ENCODE results near the gene ABHD6.
"Not testable (repeated sequence)": the region's sequence is repeated elsewhere in the genome, so short reads cannot be mapped to it uniquely, and the experiment has no call there.

Gene ABHD6

GRCh38 chr3:58209933-58210332 lies 27.7 kb upstream of the ABHD6 start:
- DNase-seq (ENCODE audit: low read depth in 2 of 2): no peak

- no peak for DNase-seq (ENCODE audit: low read depth in 2 of 2)
Observed at GRCh38 chr3:58210761-58211460, 26.7 kb upstream of the ABHD6 start, which contains the start of gene DNASE1L3. DNASE1L3 (minus strand) TSS chr3:58210972; CDS start chr3:58210906, 66 bp downstream.

DNA sequence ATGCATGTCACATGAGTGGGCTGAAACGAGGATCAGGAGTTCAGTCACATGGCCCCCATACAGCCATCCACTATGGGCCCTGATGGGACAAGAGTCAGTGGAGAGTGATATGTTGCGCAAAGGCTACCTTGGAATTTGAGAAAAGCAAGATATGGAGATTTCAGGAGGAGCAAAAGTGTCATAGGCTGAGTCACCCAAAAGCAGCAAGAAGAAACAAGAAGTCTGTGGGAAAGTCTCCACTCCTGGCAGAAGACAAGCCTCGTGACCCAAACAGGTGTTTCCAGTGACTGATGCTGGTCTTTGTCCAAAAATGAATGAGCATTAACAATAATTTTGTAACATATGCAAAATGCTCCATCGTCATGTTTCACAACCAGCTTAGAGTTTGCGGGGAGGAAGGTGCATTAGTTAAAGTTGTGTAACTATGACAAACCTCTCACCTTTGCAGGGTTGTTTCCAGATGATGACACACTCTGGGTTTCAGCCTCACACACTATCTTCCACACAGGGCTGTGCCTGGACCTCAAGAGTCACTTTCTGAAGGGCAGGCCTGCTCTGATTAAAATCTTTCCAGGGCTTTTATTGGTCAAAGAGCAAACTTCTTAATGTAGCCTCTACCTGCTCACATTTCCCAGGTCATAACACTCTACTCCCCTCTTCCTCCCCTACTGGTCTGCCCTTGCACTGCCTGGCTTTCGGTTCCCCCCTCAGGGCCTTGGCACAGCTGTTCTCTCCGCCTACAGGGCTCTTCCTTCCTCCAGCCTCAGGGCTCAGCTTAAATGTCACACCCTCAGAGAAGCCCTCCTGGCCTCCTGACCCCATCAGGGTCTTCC lies 22.9 kb upstream of the ABHD6 start:
- DNase-seq (ENCODE audit: low read depth in 2 of 2): peak in 1 of 2 experiments; percentile 35

- no peak for DNase-seq (ENCODE audit: low read depth in 2 of 2)
Observed at GRCh38 chr3:58215317-58216025, 22.1 kb upstream of the ABHD6 start.

DNA sequence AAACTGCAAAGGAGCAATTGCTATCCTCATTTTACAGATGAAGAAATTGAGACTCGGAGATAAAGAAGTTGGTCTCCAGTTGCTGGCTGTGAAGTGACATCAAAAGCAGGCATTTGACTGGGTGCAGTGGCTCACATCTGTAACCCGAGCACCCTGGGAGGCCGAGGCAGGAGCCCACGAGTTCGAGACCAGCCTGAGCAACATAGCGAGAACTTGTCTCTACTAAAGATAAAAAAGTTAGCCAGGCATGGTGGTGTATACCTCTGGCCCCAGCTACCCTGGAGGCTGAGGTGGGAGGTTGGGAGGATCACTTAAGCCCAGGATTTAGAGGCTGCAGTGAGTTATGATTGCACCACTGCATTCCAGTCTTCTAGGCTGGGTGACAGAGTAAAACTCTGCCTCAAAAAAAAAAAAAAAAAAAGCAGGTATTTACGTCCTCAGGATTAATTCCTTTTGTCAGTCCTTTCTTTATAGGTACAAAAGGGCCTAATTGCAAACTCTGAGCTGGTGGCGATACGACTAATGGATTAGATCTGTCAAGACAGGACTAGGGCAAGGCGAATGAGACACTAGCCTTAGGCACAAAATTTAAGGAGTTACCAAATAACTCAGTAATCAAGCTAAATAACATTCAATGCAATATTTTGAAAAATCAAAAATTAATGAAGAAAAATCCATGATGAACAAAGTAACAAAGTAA lies 20.9 kb upstream of the ABHD6 start:
- no peak for DNase-seq (ENCODE audit: low read depth in 2 of 2)

DNA sequence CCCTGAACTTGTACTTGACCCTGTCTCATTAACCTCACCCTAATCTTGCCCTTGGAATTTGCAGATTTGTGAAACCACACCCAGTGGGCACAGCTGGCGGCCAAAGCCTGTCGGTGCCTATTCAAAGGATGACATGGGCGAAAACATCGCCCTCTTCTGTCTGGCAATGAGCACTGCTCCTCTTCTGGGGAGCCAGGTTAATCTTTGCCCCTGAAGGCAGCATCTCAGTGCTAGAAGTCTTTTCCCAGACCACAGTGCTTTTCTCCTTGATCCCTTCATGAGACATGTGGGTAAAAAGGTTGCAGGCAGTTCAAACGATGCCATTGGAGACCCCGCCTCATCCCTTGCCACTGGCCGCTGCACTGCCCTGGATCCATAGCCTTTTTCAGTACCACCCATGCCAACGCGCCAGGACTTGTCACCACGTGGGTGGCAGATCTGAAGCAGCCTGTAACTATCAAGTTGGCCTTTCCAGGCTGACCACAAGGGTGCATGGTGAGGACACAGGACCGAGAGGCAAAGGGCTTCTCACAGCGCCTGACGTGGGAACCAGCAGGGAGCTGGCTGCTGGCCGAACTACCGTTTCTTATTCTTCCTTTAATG lies 20.3 kb upstream of the ABHD6 start:
- peak; percentile 24 to 39 for DNase-seq (ENCODE audit: low read depth in 2 of 2)

GRCh38 chr3:58218904-58219303 lies 18.7 kb upstream of the ABHD6 start:
- DNase-seq (ENCODE audit: low read depth in 2 of 2): no peak

DNA sequence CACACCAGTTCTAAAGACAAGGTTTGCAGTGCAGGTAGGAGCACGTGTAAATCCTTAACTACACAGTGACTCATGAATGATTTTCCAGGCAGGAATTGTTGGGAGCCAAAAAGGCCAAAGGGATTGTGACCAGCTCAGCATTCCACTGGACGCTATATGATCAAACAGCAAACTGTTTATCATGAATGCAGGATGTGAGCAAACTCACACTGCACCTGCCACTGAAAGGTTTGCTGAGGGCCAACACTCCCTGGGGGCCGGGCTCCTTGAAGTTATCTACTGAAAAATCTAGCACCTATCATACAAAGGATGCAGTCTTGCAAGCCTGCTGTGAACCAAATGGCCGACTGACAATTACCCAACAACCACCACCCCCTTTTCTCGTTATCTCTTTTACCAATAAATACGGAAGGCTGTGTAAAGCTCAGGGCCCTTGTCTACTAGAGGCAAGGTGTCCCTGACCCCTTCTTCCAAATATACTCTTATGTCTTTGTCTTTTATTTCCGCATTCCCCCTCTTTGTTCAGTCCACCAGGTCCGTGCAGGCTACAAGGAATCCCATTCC lies 15.3 kb upstream of the ABHD6 start:
- no peak for DNase-seq (ENCODE audit: low read depth in 2 of 2)

GRCh38 chr3:58223855-58224254 lies 13.7 kb upstream of the ABHD6 start:
- no peak for DNase-seq (ENCODE audit: low read depth in 2 of 2)

GRCh38 chr3:58227933-58228332 lies 9.7 kb upstream of the ABHD6 start:
- DNase-seq (ENCODE audit: low read depth in 2 of 2): not testable (repeated sequence)

GRCh38 chr3:58230876-58231552 lies 6.6 kb upstream of the ABHD6 start:
- DNase-seq (ENCODE audit: low read depth in 2 of 2): no peak

GRCh38 chr3:58231666-58232065 lies 5.9 kb upstream of the ABHD6 start:
- DNase-seq (ENCODE audit: low read depth in 2 of 2): no peak

DNA sequence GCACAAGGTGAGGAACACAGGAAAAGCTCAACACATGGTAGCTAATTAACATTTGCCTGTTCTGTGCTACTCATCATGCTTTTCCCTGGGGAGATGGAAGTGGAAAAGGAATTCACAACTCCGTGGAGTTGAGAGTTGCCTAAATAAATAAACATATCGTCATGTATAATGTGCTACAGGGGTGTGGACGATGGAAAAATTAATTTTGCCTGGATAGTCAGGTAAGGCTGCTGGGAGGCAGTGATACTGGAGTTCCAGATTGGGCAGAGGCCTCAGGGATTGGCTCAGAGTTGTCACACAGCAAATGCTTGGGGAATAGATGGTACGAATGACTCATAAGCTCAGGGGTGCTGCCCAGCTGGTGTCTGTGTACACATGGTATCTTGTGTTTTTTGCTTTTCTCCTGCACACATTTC lies 3.1 kb upstream of the ABHD6 start:
- no peak for DNase-seq (ENCODE audit: low read depth in 2 of 2)

GRCh38 chr3:58235970-58236369 lies 1.6 kb upstream of the ABHD6 start:
- DNase-seq (ENCODE audit: low read depth in 2 of 2): no peak

DNA sequence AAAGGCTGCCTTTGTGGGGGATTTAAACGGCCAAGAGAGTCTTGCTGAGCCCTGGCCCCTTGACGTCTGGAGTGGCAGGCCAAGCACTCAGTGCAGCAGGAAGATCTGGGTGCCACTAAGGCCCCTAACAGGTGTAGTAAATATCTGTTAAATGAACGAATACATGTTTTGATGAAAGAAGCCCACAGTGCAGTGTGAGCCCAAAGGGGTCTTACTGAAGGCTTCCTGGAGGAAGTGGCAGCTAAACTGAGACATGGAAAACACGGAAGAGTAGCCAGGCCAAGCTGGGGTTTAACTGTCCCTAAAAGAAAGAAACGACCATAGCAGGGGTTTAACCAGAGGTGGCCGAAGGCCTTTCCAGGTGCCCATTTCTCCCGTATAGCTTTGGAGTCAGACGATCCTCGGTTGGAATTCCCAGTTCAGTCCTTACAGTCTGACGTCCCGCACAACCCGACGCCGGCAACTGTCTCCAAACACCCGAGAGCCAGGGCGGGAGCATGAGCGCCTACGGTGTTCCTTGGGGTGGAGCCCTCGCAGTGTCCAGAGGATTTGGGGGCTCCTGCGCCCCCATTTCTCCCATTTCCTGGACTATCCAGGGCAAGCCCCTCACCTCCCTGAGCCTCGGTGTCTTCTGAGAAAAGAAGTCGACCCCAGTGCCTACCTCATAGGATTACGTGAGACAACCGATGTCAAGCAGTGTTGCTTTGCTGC lies 910 bp upstream of the ABHD6 start:
- DNase-seq (ENCODE audit: low read depth in 2 of 2): no peak

GRCh38 chr3:58237941-58238681 lies 519 bp downstream of the ABHD6 start:
- DNase-seq (ENCODE audit: low read depth in 2 of 2): peak in 1 of 2 experiments; percentile 45

DNA sequence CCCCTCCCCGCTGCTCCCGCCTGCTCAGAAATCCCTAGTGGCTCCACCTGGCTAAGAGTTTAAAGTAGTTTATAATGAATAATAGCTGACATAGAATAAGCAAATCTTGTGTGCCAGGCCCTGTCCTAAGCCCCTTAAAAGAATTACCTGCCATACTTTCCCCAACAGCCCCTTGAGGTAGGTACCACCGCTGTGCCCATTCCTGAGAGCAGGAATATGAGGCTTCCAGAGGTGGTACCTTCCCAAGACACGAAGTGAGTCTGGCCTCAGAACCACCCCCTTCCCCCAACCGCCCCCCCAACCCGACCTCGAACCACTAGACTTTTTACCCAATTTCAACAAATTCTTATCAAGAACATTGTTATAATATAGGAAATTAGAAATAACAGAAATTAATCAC lies 1.2 kb downstream of the ABHD6 start:
- no peak for DNase-seq (ENCODE audit: low read depth in 2 of 2)

- no peak for DNase-seq (ENCODE audit: low read depth in 2 of 2)
Observed at GRCh38 chr3:58241306-58242044, 3.9 kb downstream of the ABHD6 start.
